NCI-H1105 treated with DMSO at 0.1 percent for 48 hours (cell line): ENCODE results near the gene FAHD1.
A peak's percentile ranks its signal among the peaks of the same experiment; 100 is the strongest.

Experiments used
- DNase-seq: peaks from one replicate; lab custom pipeline; 2025; lab: John Stamatoyannopoulos, UW

FAHD1 gene

GRCh38 chr16:1826691-1827573, at the start of gene FAHD1, which contains the start of gene HAGH:
TSS of gene FAHD1 (plus strand) at chr16:1827206. CDS start at chr16:1827239, 33 bp downstream.
TSS of gene HAGH (minus strand) at chr16:1826825. CDS start at chr16:1826787, 38 bp downstream.
- DNase-seq, result peak; percentile 73

GRCh38 chr16:1777375-1778199, 49.4 kb upstream of the FAHD1 start:
- DNase-seq, result no peak

GRCh38 chr16:1778200-1779179, 48.5 kb upstream of the FAHD1 start:
- no peak for DNase-seq

- DNase-seq, result no peak
Observed at GRCh38 chr16:1779234-1779701, 47.7 kb upstream of the FAHD1 start.

GRCh38 chr16:1779741-1780676, 47.0 kb upstream of the FAHD1 start:
- DNase-seq, result no peak

- no peak for DNase-seq
Observed at GRCh38 chr16:1780677-1781072, 46.3 kb upstream of the FAHD1 start.

GRCh38 chr16:1781254-1781653, 45.8 kb upstream of the FAHD1 start:
- no peak for DNase-seq

GRCh38 chr16:1781758-1782407, 45.1 kb upstream of the FAHD1 start:
- no peak for DNase-seq

GRCh38 chr16:1782408-1783264, 44.4 kb upstream of the FAHD1 start, which contains the start of the genes NUBP2 and SPSB3:
TSS of gene NUBP2 (plus strand) at chr16:1782960. CDS start at chr16:1783021, 61 bp downstream.
TSS of gene SPSB3 (minus strand) at chr16:1782571. CDS start at chr16:1781483, 1,088 bp downstream.
- peak; percentile 96 for DNase-seq

GRCh38 chr16:1784977-1785845, 41.8 kb upstream of the FAHD1 start:
- no peak for DNase-seq

- DNase-seq, result no peak
Observed at GRCh38 chr16:1785846-1786170, 41.2 kb upstream of the FAHD1 start.

GRCh38 chr16:1786242-1787055, 40.6 kb upstream of the FAHD1 start:
- DNase-seq, result no peak

- no peak for DNase-seq
Observed at GRCh38 chr16:1787056-1787321, 40.0 kb upstream of the FAHD1 start.

- no peak for DNase-seq
Observed at GRCh38 chr16:1787322-1788094, 39.5 kb upstream of the FAHD1 start.

GRCh38 chr16:1788095-1788707, 38.8 kb upstream of the FAHD1 start:
- DNase-seq, result no peak

GRCh38 chr16:1788708-1789100, 38.3 kb upstream of the FAHD1 start:
- DNase-seq, result no peak
